Measurements from ENCODE around the gene TMA16.
"Not testable (repeated sequence)": the region's sequence is repeated elsewhere in the genome, so short reads cannot be mapped to it uniquely, and the experiment has no call there.

Gene TMA16

GRCh38 chr4:163528653-163529052, 34.2 kb downstream of the TMA16 start:
- H3K4me3 ChIP-seq (ENCODE audit: low read depth, low read length), result no peak overlapping the region
- no peak for DNase-seq (ENCODE audit: low read depth, low spot score)
- TF ChIP-seq, protein P1, sequence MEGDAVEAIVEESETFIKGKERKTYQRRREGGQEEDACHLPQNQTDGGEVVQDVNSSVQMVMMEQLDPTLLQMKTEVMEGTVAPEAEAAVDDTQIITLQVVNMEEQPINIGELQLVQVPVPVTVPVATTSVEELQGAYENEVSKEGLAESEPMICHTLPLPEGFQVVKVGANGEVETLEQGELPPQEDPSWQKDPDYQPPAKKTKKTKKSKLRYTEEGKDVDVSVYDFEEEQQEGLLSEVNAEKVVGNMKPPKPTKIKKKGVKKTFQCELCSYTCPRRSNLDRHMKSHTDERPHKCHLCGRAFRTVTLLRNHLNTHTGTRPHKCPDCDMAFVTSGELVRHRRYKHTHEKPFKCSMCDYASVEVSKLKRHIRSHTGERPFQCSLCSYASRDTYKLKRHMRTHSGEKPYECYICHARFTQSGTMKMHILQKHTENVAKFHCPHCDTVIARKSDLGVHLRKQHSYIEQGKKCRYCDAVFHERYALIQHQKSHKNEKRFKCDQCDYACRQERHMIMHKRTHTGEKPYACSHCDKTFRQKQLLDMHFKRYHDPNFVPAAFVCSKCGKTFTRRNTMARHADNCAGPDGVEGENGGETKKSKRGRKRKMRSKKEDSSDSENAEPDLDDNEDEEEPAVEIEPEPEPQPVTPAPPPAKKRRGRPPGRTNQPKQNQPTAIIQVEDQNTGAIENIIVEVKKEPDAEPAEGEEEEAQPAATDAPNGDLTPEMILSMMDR (IDR thresholded peaks at IDR 0.05; ENCODE audit: low read depth, low read length), result no peak
- in situ Hi-C loops (cut with HindIII; ENCODE audit: low sequenced_read_pairs), result no loop called here

DNA sequence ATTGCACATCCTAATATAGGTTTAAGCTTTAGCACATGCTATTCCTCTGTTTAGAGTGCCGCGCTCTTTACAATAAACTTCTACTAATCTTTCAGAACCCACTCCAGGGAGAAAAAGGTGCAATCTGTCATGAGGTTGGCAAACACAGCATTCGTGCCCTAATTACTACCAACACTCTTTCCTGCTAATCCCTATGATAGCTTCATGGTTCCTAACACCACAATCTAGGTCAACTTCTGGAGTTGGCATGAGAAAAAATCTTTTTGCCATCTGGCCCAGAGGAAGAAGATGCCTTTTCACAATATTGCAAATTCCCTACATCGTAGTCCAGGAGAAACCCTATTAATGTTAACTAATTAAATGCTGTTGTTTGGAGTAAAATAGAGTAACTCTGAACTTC, 39.6 kb downstream of the TMA16 start:
- H3K4me3 ChIP-seq (ENCODE audit: low read depth, low read length), result no peak overlapping the region
- in situ Hi-C loops (cut with HindIII; ENCODE audit: low sequenced_read_pairs), result no loop called here
- DNase-seq (ENCODE audit: low read depth, low spot score), result no peak
- TF ChIP-seq, protein P1 (IDR thresholded peaks at IDR 0.05; ENCODE audit: low read depth, low read length), result no peak

- H3K4me3 ChIP-seq (ENCODE audit: low read depth, low read length), result no peak overlapping the region
- in situ Hi-C loops (cut with HindIII; ENCODE audit: low sequenced_read_pairs), result no loop called here
- DNase-seq (ENCODE audit: low read depth, low spot score), result no peak
- TF ChIP-seq, protein P1 (IDR thresholded peaks at IDR 0.05; ENCODE audit: low read depth, low read length), result peak; percentile 3
Measured at GRCh38 chr4:163535657-163536056, 41.2 kb downstream of the TMA16 start.

- in situ Hi-C loops (cut with HindIII; ENCODE audit: low sequenced_read_pairs), result no loop called here
- peak; percentile 36 for DNase-seq (ENCODE audit: low read depth, low spot score)
- H3K4me3 ChIP-seq (ENCODE audit: low read depth, low read length), result no peak overlapping the region
- TF ChIP-seq, protein P1 (IDR thresholded peaks at IDR 0.05; ENCODE audit: low read depth, low read length), result no peak
Measured at GRCh38 chr4:163536091-163536490, 41.6 kb downstream of the TMA16 start.

GRCh38 chr4:163537114-163537513, 42.6 kb downstream of the TMA16 start:
- H3K4me3 ChIP-seq (ENCODE audit: low read depth, low read length), result no peak overlapping the region
- no peak for DNase-seq (ENCODE audit: low read depth, low spot score)
- TF ChIP-seq, protein P1 (IDR thresholded peaks at IDR 0.05; ENCODE audit: low read depth, low read length), result no peak
- in situ Hi-C loops (cut with HindIII; ENCODE audit: low sequenced_read_pairs), result no loop called here

DNA sequence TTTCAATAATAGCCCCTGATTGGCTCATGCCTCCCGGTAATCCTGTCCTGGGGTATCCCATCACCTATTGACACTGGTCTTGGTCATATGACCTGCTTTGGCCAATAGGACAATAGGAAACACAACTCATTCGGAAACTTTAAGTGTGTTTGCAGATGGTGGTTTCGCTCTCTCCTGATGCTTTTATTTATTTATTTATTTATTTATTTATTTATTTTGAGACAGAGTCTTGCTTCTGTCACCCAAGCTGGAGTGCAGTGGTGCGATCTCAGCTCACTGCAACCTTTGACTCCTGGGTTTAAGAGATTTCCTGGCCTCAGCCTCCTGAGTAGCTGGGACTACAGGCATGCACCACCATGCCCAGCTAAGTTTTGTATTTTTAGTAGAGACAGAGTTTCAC, 44.3 kb downstream of the TMA16 start:
- H3K4me3 ChIP-seq (ENCODE audit: low read depth, low read length); DNase-seq (ENCODE audit: low read depth, low spot score); in situ Hi-C loops (cut with HindIII; ENCODE audit: low sequenced_read_pairs): not testable (repeated sequence)

DNA sequence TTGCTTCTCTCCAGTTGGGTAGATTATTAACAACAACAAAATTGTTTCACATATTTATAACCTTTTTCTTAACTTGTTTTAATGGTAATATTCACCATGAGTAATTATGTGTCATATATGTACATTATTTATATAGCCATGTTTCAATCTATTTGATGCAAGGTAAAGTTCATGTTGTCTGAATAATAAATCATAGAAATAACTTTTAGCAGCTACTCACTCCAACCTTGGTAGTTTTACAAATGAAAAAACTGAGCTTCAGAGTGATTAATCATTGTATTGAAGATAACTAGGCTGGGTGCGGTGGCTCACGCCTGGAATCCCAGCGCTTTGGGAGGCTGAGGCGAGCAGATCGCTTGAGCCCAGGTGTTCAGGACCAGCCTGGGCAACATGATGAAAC, 46.0 kb downstream of the TMA16 start:
- in situ Hi-C loops (cut with HindIII; ENCODE audit: low sequenced_read_pairs), result no loop called here
- no peak for DNase-seq (ENCODE audit: low read depth, low spot score)

More for the DNA sequence above, 46.0 kb downstream of the TMA16 start:
- H3K4me3 ChIP-seq (ENCODE audit: low read depth, low read length), result no peak overlapping the region
- TF ChIP-seq, protein P1 (IDR thresholded peaks at IDR 0.05; ENCODE audit: low read depth, low read length), result no peak
